Choroid plexus epithelial cell (primary cell): ENCODE results near the gene ZMYM4.
A peak's percentile ranks its signal among the peaks of the same experiment; 100 is the strongest.

Experiments
- DNase-seq: peaks from one replicate; pipeline ENCODE4 v3.0.0-alpha.2; 2010; ENCODE audit warnings: low read depth
- H3K4me3 ChIP-seq: 2 replicates; pipeline ENCODE4 v1.5.1; 2011; ENCODE audit warnings: low read depth, mild to moderate bottlenecking, control low read depth, low read length, moderate library complexity
- TF ChIP-seq, protein P1 (sequence below): conservative IDR thresholded peaks from 2 replicates; pipeline ENCODE4 v1.5.1; 2011; ENCODE audit warnings: low read depth, mild to moderate bottlenecking, control low read depth, inconsistent platforms, low read length, moderate library complexity

Gene ZMYM4

DNA sequence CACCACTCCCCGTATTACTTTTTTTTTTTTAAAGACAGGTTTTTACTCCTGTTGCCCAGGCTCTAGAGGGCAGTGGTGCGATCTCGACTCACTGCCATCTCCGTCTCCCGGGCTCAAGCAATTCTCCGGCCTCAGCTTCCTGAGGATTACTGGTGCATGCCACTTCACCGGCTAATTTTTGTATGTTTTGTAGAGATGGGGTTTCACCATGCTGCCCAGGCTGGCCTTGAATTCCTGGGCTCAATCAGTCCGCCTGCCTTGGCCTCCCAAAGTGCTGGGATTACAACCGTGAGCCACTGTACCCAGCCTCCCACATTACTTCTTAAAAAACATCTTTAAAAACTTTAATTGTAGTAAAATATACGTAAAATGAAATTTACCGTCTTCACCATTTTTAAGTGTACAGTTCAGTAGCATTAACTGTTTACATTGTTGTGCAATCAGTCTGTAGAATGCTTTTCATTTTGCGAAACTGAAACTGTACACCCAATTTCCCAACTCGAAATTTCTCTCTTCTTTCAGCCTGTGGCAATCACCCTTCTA is 77.0 kb downstream of the ZMYM4 start:
- DNase-seq: peak; percentile 51
- no peak overlapping the region for H3K4me3 ChIP-seq
- TF ChIP-seq, protein P1, sequence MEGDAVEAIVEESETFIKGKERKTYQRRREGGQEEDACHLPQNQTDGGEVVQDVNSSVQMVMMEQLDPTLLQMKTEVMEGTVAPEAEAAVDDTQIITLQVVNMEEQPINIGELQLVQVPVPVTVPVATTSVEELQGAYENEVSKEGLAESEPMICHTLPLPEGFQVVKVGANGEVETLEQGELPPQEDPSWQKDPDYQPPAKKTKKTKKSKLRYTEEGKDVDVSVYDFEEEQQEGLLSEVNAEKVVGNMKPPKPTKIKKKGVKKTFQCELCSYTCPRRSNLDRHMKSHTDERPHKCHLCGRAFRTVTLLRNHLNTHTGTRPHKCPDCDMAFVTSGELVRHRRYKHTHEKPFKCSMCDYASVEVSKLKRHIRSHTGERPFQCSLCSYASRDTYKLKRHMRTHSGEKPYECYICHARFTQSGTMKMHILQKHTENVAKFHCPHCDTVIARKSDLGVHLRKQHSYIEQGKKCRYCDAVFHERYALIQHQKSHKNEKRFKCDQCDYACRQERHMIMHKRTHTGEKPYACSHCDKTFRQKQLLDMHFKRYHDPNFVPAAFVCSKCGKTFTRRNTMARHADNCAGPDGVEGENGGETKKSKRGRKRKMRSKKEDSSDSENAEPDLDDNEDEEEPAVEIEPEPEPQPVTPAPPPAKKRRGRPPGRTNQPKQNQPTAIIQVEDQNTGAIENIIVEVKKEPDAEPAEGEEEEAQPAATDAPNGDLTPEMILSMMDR: no peak

DNA sequence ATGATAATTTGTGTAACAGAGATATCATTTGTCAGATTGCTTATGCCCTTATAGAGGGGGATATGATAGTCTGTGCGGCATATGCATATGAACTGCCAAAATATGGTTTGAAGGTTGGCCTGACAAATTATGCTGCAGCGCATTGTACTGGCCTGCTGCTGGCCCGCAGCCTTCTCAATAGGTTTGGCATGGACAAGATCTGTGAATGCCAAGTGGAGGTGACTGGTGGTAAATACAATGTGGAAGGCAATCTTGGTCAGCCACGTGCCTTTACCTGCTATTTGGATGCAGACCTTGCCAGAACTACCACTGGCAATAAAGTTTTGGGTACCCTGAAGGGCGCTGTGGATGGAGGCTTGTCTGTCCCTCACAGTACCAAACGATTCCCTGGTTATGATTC is 82.4 kb downstream of the ZMYM4 start:
- H3K4me3 ChIP-seq: no peak overlapping the region
- no peak for DNase-seq
- TF ChIP-seq, protein P1: no peak

DNA sequence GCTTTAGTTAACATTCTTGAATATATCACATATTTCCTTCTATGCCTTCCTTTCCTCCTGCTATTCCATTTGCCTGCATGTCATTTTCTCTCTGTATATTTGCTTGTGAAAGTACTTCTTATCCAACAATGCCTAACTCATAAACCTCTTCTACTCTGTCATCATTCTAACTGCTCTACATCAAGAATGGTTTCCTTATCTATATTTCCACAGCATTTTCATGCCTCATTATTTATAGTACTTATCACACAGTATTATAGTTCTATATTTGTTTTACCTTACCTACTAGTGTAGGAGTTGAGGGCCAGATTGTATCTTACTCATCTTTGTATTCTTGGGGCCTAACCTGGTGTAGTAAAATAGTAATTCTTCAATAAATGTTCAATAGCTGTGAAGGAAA is 91.5 kb downstream of the ZMYM4 start:
- no peak overlapping the region for H3K4me3 ChIP-seq
- TF ChIP-seq, protein P1: no peak

DNA sequence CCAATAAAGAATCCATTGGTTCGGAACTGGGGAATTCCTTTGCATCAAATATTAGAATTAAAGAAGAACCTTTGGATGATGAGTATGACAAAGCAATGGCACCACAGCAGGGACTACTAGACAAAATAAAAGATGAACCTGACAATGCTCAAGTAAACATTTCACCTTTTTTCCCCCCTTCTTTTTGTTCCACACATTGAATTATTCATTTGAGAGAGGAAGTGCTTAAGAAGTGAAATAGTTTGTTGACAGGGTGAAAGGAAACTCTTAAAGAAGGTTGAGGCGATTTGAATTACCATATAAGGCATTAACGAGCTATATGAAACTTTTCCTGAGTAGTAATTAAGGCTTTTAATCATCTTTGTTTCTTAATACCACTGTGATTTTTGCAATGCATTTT is 93.1 kb downstream of the ZMYM4 start:
- TF ChIP-seq, protein P1: no peak
- no peak overlapping the region for H3K4me3 ChIP-seq
- no peak for DNase-seq

More for the DNA sequence above, 91.5 kb downstream of the ZMYM4 start:
- DNase-seq: no peak

DNA sequence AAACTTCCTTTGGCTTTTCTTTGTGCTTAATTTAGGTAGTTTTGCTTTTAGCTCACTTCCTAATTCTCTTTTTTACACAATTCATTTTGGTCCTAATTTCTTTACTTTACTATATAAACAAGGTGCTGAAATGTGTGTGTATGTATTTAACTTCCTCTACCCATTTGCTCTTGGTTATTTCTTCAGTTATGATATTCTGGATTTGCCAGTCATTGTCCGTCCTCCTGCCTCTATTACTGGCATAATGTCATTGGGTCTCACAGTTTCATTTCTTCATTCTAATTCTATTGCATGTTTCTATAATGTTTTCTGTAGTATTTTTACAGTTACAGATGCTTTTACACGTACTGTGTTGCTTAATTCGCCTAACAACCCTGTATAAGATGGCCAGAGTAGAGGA is 96.2 kb downstream of the ZMYM4 start:
- TF ChIP-seq, protein P1: no peak
- DNase-seq: no peak

DNA sequence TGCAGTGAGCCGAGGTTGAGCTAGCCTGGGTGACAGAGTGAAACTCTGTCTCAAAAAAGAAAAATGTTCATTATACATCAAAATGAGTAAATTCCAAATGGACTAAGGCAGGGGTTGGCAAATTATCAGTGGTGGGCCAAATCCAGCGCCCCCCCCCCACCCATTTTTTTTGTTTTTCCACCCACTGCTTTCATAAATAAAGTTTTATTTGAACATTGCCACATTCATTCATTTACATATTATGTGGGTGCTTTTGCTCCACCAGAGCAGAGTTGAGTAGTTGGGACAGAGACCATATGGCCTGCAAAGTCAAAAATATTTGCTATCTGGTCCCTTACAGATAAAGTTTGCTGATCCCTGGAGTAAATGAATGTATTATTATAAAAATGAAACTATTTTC is 99.4 kb downstream of the ZMYM4 start:
- H3K4me3 ChIP-seq: no peak overlapping the region
- TF ChIP-seq, protein P1: no peak
- DNase-seq: no peak

More for the DNA sequence above, 96.2 kb downstream of the ZMYM4 start:
- H3K4me3 ChIP-seq: no peak overlapping the region

DNA sequence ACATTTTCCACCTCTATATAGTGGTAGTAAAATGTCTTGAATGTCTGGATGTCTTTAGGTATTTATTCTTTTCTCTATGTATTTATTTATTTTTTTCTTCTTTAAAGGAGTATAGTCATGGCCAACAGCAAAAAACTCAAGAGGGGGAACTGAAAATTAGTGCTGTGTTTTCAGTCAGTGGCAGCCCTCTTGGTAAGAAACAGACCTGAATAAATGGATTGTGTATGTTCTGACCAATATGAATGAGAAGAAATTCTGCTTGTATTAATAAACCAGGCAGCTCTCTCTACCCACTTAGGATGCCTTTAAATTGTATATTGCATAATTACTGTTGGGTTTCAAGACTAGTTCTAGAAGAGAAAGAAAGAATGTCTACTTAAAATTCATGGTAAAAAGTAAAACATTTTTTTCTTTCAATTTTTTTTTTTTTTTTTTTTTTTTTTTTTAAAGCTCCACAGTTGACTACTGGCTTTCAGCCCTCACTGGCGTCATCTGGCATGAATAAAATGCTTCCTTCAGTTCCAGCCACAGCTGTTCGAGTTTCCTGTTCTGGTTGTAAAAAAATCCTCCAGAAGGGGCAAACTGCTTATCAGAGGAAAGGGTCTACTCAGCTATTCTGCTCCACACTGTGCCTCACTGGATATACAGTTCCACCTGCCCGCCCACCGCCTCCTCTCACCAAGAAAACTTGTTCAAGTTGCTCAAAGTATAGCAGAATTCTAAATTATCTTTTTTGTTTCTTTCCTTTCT is 101.6 kb downstream of the ZMYM4 start:
- H3K4me3 ChIP-seq: no peak overlapping the region
- DNase-seq: peak; percentile 89
- TF ChIP-seq, protein P1: no peak
